Measurements from ENCODE around the gene ATN1. TPM values are rescaled to one million over a fixed set of nuclear protein-coding genes. Genes with fewer than 3 reads are reported as not detected.
A peak's percentile ranks its signal among the peaks of the same experiment; 100 is the strongest.

The ATN1 gene
- total and polyA plus RNA-seq, 2 of the 4 experiments (the other 2 are of a cell fraction) = 3.4 to 58.7 TPM

DNA sequence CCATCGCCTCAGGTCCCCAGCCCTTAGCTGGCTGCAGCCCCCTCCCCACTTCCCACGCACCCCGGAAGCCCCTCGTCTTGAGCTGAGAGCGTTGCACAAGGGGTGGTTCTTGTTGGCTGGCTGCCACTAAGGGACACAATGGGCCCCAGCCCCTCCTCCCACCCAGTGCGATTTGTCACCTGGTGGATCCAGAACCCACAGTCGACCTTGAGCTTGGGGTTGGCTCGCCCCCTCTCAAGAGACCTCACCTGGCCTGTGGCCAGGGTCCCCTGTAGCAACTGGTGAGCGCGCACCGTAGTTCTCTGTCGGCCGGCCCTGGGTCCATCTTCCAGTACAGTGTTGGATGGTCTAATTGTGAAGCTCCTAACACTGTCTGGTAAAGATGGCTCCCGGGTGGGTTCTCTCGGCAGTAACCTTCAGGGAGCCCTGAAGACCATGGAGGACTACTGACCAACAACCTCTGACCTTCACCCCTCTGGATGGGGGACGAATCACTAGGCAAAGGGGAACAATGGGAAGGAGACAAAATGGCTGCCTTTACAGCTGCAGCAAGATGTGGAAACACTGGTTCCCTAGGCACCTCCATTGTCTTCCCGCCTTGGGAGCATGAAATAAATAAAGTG lies 36.1 kb downstream of the ATN1 start:
- CTCF ChIA-PET = interaction anchor here (0.6 kb wide), 1 partner anchor 531 kb away, joined by 3 read pairs; no protein-coding TSS in a partner anchor
- no peak overlapping the region for H2BK15ac ChIP-seq (ENCODE audit: low read depth, low read length)
- H3K79me1 ChIP-seq (ENCODE audit: low read depth in 1 of 2, low read length in 2 of 2) = peaks cover 10 to 22% of the 10 kb centered on the region in 2 experiments
- H3K56ac ChIP-seq (ENCODE audit: extremely low read depth, insufficient read depth, low read length) = no peak overlapping the region
- H4K5ac ChIP-seq (ENCODE audit: low read depth, low read length) = no peak overlapping the region
- no peak overlapping the region for H3K4me3 ChIP-seq (ENCODE audit: insufficient read depth, low read depth, low read length)
- no TSS peak for BruUV-seq (replicated peaks)
- no peak overlapping the region for H2BK20ac ChIP-seq (ENCODE audit: low read depth, low read length)
- H3K27me3 ChIP-seq (ENCODE audit: control insufficient read depth, insufficient read depth, low read length) = no peaks in the 10 kb centered on the region
- H3K4me2 ChIP-seq (ENCODE audit: low read depth, low read length) = no peak overlapping the region
- 0 out of 4 replicates have a peak overlapping the region, but pooled peaks of 1 of the 2 experiments have one; percentile 10 for H4K8ac ChIP-seq (ENCODE audit: low read depth in 2 of 2, low read length in 2 of 2)
- H2AFZ ChIP-seq (replicated peaks; ENCODE audit: low read length, poor library complexity) = no peak overlapping the region
- no peak overlapping the region for H2BK5ac ChIP-seq (ENCODE audit: low read depth, low read length, poor library complexity, severe bottlenecking)
- no peak overlapping the region for H3K9ac ChIP-seq (ENCODE audit: low read depth, low read length)
- H3K4me1 ChIP-seq (ENCODE audit: control insufficient read depth, insufficient read depth, low read length) = peaks cover 6% of the 10 kb centered on the region
- H3K27ac ChIP-seq (ENCODE audit: insufficient read depth, low read length) = no peak overlapping the region
- TF ChIP-seq CEBPB (IDR thresholded peaks at IDR 0.05; ENCODE audit: low read depth, low read length) (no peak), SMC3 (IDR thresholded peaks at IDR 0.05; ENCODE audit: low read depth, low read length) (no peak), MXI1 (IDR thresholded peaks at IDR 0.05; ENCODE audit: borderline replicate concordance, low read depth, low read length) (no peak), RAD21 (IDR thresholded peaks at IDR 0.05; ENCODE audit: low read length) (no peak)
- no peak overlapping the region for H3K14ac ChIP-seq (replicated peaks; ENCODE audit: low read depth, low read length)
- H3K23ac ChIP-seq (ENCODE audit: low read depth, low read length) = no peak overlapping the region
- H3K18ac ChIP-seq (ENCODE audit: low read depth, low read length) = no peak overlapping the region
- dilution Hi-C loops (cut with HindIII; ENCODE audit: low sequenced_read_pairs, unreplicated experiment) (no loop called here), in situ Hi-C loops (cut with MboI; ENCODE audit: low sequenced_read_pairs) (loop anchor here (5.0 kb wide), 1 partner anchor 97 kb away; the partner anchor contains the start of gene TPI1), intact Hi-C loops (cut with micrococcal nuclease) (no loop called here)
- H3K9me3 ChIP-seq (ENCODE audit: control insufficient read depth, insufficient read depth, low read length) = no peaks in the 10 kb centered on the region
- H3K36me3 ChIP-seq (ENCODE audit: control insufficient read depth, insufficient read depth, low read length) = peaks cover 38% of the 10 kb centered on the region
- H2BK120ac ChIP-seq (ENCODE audit: low read depth, low read length) = no peak overlapping the region
- no peak overlapping the region for H2AK5ac ChIP-seq (ENCODE audit: low read depth, low read length)
- DNase-seq (no peak), ATAC-seq (ENCODE audit: low read depth) (no peak)
- whole genome bisulfite sequencing, 2 experiments (ENCODE audit: extremely low coverage in 2 of 2, insufficient read length in 1 of 2) = no CpG with 5 or more reads among the region's 17 CpGs
- no peak overlapping the region for H4K91ac ChIP-seq (ENCODE audit: insufficient read depth, low read depth, low read length)
- no peaks in the 10 kb centered on the region for H3K9me1 ChIP-seq (ENCODE audit: insufficient read depth, low read length)
- H4K20me1 ChIP-seq (ENCODE audit: insufficient read depth, low read length) = no peaks in the 10 kb centered on the region
- peak overlapping the region; percentile 72 for H2AK9ac ChIP-seq (replicated peaks; ENCODE audit: low read depth, low read length, poor library complexity)
- H3K4ac ChIP-seq (ENCODE audit: low read depth, low read length) = no peak overlapping the region
- POLR2A ChIA-PET (ENCODE audit: unreplicated experiment) = no interaction called here

Measured in IMR-90 (cell line).